GM19324 (cell line): ENCODE data around the gene TIMP4.

ENCODE experiments used
- ATAC-seq: cut with Tn5 transposase; IDR thresholded peaks from one replicate; pipeline ENCODE4 v1.9.1; 2021; ENCODE audit warnings: mild to moderate bottlenecking, moderate library complexity; ENCODE audit not compliant: unreplicated experiment, low FRiP score

The TIMP4 gene

GRCh38 chr3:12115104-12115503, 43.6 kb downstream of the TIMP4 start:
- no peak for ATAC-seq

- no peak for ATAC-seq
Measured at GRCh38 chr3:12114251-12114650, 44.5 kb downstream of the TIMP4 start.

- ATAC-seq, result no peak
Measured at GRCh38 chr3:12107071-12107713, 51.5 kb downstream of the TIMP4 start.
